DOHH2 (cell line): ENCODE data around the gene ENOX1.

ENCODE experiments used
- H3F3A ChIP-seq: fragments of 200-600 bp; sonication (generic), shearing (Covaris generic); 2 replicates; pipeline ENCODE4 v1.6.0; 2016; ENCODE audit warnings: antibody characterized with exemption, mild to moderate bottlenecking; ENCODE audit not compliant: control insufficient read depth, insufficient read depth
- H3K27ac ChIP-seq: fragments of 200-600 bp; sonication (generic); 2 replicates; pipeline ENCODE4 v1.5.1; 2014; ENCODE audit warnings: low read depth, mild to moderate bottlenecking, low read length, moderate library complexity
- H3K27me3 ChIP-seq: fragments of 200-600 bp; sonication (generic); 2 replicates; pipeline ENCODE4 v1.6.1; 2014; ENCODE audit warnings: mild to moderate bottlenecking, low read length, mixed read lengths; ENCODE audit not compliant: control insufficient read depth
- H3K36me3 ChIP-seq: fragments of 200-600 bp; sonication (generic); 2 replicates; pipeline ENCODE4 v1.6.1; 2014; ENCODE audit warnings: mild to moderate bottlenecking, low read length, moderate library complexity, mixed read lengths; ENCODE audit not compliant: control insufficient read depth
- H3K4me1 ChIP-seq: fragments of 200-600 bp; sonication (generic); 2 replicates; pipeline ENCODE4 v1.6.1; 2014; ENCODE audit warnings: mild to moderate bottlenecking, low read length, mixed read lengths; ENCODE audit not compliant: control insufficient read depth
- H3K4me2 ChIP-seq: fragments of 200-600 bp; sonication (generic); 2 replicates; pipeline ENCODE4 v1.6.0; 2014; ENCODE audit warnings: mild to moderate bottlenecking, low read length, moderate library complexity
- H3K4me3 ChIP-seq: fragments of 200-600 bp; sonication (generic); 2 replicates; pipeline ENCODE4 v1.5.1; 2014; ENCODE audit warnings: mild to moderate bottlenecking, low read length, mixed read lengths
- H3K79me2 ChIP-seq: fragments of 200-600 bp; sonication (generic); 2 replicates; pipeline ENCODE4 v1.6.1; 2014; ENCODE audit warnings: mild to moderate bottlenecking, low read length, mixed read lengths; ENCODE audit not compliant: control insufficient read depth
- H3K9me2 ChIP-seq: fragments of 200-600 bp; sonication (generic); replicated peaks from 2 replicates; pipeline ENCODE4 v1.6.1; 2014; ENCODE audit warnings: mild to moderate bottlenecking, low read length, mixed read lengths; ENCODE audit not compliant: control insufficient read depth
- H3K9me3 ChIP-seq: fragments of 200-600 bp; sonication (generic); 2 replicates; pipeline ENCODE4 v1.6.1; 2014; ENCODE audit warnings: antibody characterized with exemption, low read length, mixed read lengths; ENCODE audit not compliant: control insufficient read depth, insufficient read depth
- H4K20me1 ChIP-seq: fragments of 200-600 bp; sonication (generic); 2 replicates; pipeline ENCODE4 v1.6.0; 2014; ENCODE audit warnings: low read depth, mild to moderate bottlenecking, antibody characterized with exemption, low read length, moderate library complexity; ENCODE audit not compliant: control insufficient read depth, insufficient read depth
- CTCF ChIP-seq: fragments of 200-600 bp; sonication (generic); IDR thresholded peaks from one replicate; pipeline ENCODE4 v1.5.1; 2014; ENCODE audit warnings: antibody characterized with exemption, mild to moderate bottlenecking, low read depth, low read length; ENCODE audit not compliant: poor library complexity, severe bottlenecking
- EZH2phosphoT487 ChIP-seq: fragments of 200-600 bp; sonication (generic); IDR thresholded peaks from 2 replicates; pipeline ENCODE4 v1.6.1; 2017; ENCODE audit warnings: borderline replicate concordance, mild to moderate bottlenecking, antibody characterized with exemption, low read length, moderate library complexity, mixed read lengths

ENOX1 gene

GRCh38 chr13:43514311-43514710, 272.5 kb downstream of the ENOX1 start:
- H3K27ac ChIP-seq, result no peak overlapping the region

GRCh38 chr13:43512221-43512620, 274.6 kb downstream of the ENOX1 start:
- H3K9me3 ChIP-seq, result no peaks in the 10 kb centered on the region
- no peak overlapping the region for H3K4me2 ChIP-seq
- H3K4me3 ChIP-seq, result no peak overlapping the region
- no peaks in the 10 kb centered on the region for H3K79me2 ChIP-seq
- H3F3A ChIP-seq, result no peaks in the 10 kb centered on the region
- TF ChIP-seq CTCF (no peak), EZH2phosphoT487 (no peak)
- no peaks in the 10 kb centered on the region for H3K27me3 ChIP-seq
- no peaks in the 10 kb centered on the region for H3K9me2 ChIP-seq
- no peaks in the 10 kb centered on the region for H4K20me1 ChIP-seq
- H3K36me3 ChIP-seq, result no peaks in the 10 kb centered on the region
- no peak overlapping the region for H3K27ac ChIP-seq
- H3K4me1 ChIP-seq, result no peaks in the 10 kb centered on the region

More at GRCh38 chr13:43514311-43514710, 272.5 kb downstream of the ENOX1 start:
- Histone ChIP-seq H3K36me3 (no peaks in the 10 kb centered on the region), H4K20me1 (no peaks in the 10 kb centered on the region), H3K27me3 (no peaks in the 10 kb centered on the region), H3K4me1 (no peaks in the 10 kb centered on the region), H3K4me2 (no peak overlapping the region), H3F3A (no peaks in the 10 kb centered on the region), H3K9me3 (no peaks in the 10 kb centered on the region), H3K9me2 (no peaks in the 10 kb centered on the region), H3K79me2 (no peaks in the 10 kb centered on the region), H3K4me3 (no peak overlapping the region)
- TF ChIP-seq CTCF (no peak), EZH2phosphoT487 (no peak)

GRCh38 chr13:43510956-43511901, 275.5 kb downstream of the ENOX1 start:
- Histone ChIP-seq H3K27me3 (no peaks in the 10 kb centered on the region), H3K9me3 (no peaks in the 10 kb centered on the region), H3K36me3 (no peaks in the 10 kb centered on the region), H3F3A (no peaks in the 10 kb centered on the region), H3K9me2 (no peaks in the 10 kb centered on the region), H3K4me3 (no peak overlapping the region), H4K20me1 (no peaks in the 10 kb centered on the region), H3K27ac (no peak overlapping the region), H3K4me2 (no peak overlapping the region), H3K79me2 (no peaks in the 10 kb centered on the region), H3K4me1 (no peaks in the 10 kb centered on the region)
- TF ChIP-seq EZH2phosphoT487, result no peak
- no peak for TF ChIP-seq CTCF
